Measurements from ENCODE around the gene NRG3. TPM values are rescaled to one million over a fixed set of nuclear protein-coding genes. Genes with fewer than 3 reads are reported as not detected.
"Not testable (repeated sequence)": the region's sequence is repeated elsewhere in the genome, so short reads cannot be mapped to it uniquely, and the experiment has no call there.

NRG3 gene
- total RNA-seq, 1 donor from 2014 or later = 0.92 TPM

GRCh38 chr10:82020999-82021398 lies 146.0 kb downstream of the NRG3 start:
- no peak overlapping the region for H3K4me3 ChIP-seq (ENCODE audit: low read depth, low read length)
- no peak for TF ChIP-seq CTCF (conservative IDR thresholded peaks at IDR 0.05; ENCODE audit: low read depth, low read length)
- no peak for DNase-seq (ENCODE audit: low read depth)

GRCh38 chr10:82027711-82028110 lies 152.7 kb downstream of the NRG3 start:
- no peak for DNase-seq (ENCODE audit: low read depth)
- no peak for TF ChIP-seq CTCF (conservative IDR thresholded peaks at IDR 0.05; ENCODE audit: low read depth, low read length)
- H3K4me3 ChIP-seq (ENCODE audit: low read depth, low read length) = no peak overlapping the region

GRCh38 chr10:82037076-82037475 lies 162.1 kb downstream of the NRG3 start:
- no peak overlapping the region for H3K4me3 ChIP-seq (ENCODE audit: low read depth, low read length)
- no peak for TF ChIP-seq CTCF (conservative IDR thresholded peaks at IDR 0.05; ENCODE audit: low read depth, low read length)
- DNase-seq (ENCODE audit: low read depth) = no peak

- no peak overlapping the region for H3K4me3 ChIP-seq (ENCODE audit: low read depth, low read length)
- no peak for TF ChIP-seq CTCF (conservative IDR thresholded peaks at IDR 0.05; ENCODE audit: low read depth, low read length)
- no peak for DNase-seq (ENCODE audit: low read depth)
Measured at GRCh38 chr10:82038587-82038986, 163.6 kb downstream of the NRG3 start.

- no peak for DNase-seq (ENCODE audit: low read depth)
- no peak overlapping the region for H3K4me3 ChIP-seq (ENCODE audit: low read depth, low read length)
- TF ChIP-seq CTCF (conservative IDR thresholded peaks at IDR 0.05; ENCODE audit: low read depth, low read length) = no peak
Measured at GRCh38 chr10:82040336-82040735, 165.3 kb downstream of the NRG3 start.

- no peak for TF ChIP-seq CTCF (conservative IDR thresholded peaks at IDR 0.05; ENCODE audit: low read depth, low read length)
- no peak for DNase-seq (ENCODE audit: low read depth)
- no peak overlapping the region for H3K4me3 ChIP-seq (ENCODE audit: low read depth, low read length)
Measured at GRCh38 chr10:82041018-82041417, 166.0 kb downstream of the NRG3 start.

- no peak for DNase-seq (ENCODE audit: low read depth)
- no peak for TF ChIP-seq CTCF (conservative IDR thresholded peaks at IDR 0.05; ENCODE audit: low read depth, low read length)
- H3K4me3 ChIP-seq (ENCODE audit: low read depth, low read length) = no peak overlapping the region
Measured at GRCh38 chr10:82056391-82056790, 181.4 kb downstream of the NRG3 start.

- not testable (repeated sequence) for H3K4me3 ChIP-seq (ENCODE audit: low read depth, low read length); DNase-seq (ENCODE audit: low read depth)
Measured at GRCh38 chr10:82067192-82067591, 192.2 kb downstream of the NRG3 start.
